Epithelial cell of esophagus (primary cell): ENCODE data around the gene ZSWIM1.
"Not testable (repeated sequence)": the region's sequence is repeated elsewhere in the genome, so short reads cannot be mapped to it uniquely, and the experiment has no call there.

Source experiments
- DNase-seq: peaks from one replicate; pipeline ENCODE4 v3.0.0; 2010; ENCODE audit warnings: low read depth
- H3K4me3 ChIP-seq: 2 replicates; pipeline ENCODE4 v1.5.1; 2011; ENCODE audit warnings: mild to moderate bottlenecking, low read length, control low read depth
- CTCF ChIP-seq: IDR thresholded peaks from 2 replicates; pipeline ENCODE4 v1.5.1; 2011; ENCODE audit warnings: low read depth, mild to moderate bottlenecking, low read length, control low read depth, inconsistent platforms; ENCODE audit not compliant: insufficient read depth; ENCODE audit errors: missing control alignments

ZSWIM1 gene

DNA sequence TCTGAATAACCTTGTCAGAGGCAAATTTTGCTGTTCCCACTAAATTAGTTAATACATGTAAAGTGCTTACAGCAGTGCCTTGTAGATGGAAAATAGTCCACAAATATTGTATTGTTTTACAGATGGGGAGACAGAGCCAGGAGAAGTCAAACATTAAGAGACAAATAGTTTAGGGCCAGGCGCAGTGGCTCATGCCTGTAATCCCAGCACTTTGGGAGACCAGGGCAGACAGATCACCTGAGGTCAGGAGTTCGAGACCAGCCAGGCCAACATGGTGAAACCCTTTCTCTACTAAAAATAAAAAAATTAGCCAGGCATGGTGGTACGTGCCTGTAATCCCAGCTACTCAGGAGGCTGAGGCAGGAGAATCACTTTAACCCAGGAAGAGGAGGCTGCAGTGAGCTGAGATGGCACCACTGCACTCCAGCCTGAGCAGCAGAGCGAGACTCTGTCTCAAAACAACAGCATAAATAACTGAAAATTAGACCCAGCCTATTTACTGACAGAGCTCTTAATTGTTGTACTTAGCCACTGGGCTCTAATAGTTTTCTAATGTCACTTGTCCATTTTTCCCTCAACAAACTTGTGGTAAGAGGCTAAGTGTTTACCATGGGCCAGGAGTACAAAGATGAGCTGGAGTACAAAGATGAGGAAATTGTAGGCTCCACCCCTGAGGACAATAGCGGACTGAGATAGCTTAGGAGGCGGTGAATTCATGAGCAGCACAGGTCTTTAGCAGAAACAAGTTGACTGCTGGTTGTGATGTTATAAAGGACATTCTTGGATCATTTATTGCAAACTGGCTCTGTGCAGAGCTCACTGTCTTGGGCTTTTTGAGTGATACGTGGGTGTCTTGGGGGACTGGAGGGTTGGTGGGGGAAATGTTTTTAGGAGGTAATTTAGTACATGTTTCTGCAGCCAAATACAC, 17.2 kb upstream of the ZSWIM1 start:
- no peak for TF ChIP-seq CTCF
- no peak for DNase-seq
- H3K4me3 ChIP-seq: no peak overlapping the region

DNA sequence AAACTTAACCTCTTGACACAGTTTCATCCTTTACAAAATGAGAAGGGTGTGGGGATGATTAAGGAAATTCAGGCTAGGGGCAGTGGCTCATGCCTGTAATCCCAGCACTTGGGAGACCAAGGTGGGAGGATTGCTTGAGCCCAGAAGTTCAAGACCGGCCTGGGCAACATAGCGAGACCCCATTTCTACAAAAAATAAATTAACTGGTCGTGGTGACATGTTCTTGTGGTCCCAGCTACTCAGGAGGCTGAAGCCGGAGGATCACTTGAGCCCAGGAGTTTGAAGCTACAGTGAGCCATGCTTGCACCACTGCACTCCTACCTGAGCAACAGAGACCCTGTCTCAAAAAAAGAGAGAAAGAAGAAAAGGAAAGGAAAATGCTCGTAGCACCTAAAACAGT, 14.6 kb upstream of the ZSWIM1 start:
- no peak for TF ChIP-seq CTCF
- no peak for DNase-seq
- no peak overlapping the region for H3K4me3 ChIP-seq

DNA sequence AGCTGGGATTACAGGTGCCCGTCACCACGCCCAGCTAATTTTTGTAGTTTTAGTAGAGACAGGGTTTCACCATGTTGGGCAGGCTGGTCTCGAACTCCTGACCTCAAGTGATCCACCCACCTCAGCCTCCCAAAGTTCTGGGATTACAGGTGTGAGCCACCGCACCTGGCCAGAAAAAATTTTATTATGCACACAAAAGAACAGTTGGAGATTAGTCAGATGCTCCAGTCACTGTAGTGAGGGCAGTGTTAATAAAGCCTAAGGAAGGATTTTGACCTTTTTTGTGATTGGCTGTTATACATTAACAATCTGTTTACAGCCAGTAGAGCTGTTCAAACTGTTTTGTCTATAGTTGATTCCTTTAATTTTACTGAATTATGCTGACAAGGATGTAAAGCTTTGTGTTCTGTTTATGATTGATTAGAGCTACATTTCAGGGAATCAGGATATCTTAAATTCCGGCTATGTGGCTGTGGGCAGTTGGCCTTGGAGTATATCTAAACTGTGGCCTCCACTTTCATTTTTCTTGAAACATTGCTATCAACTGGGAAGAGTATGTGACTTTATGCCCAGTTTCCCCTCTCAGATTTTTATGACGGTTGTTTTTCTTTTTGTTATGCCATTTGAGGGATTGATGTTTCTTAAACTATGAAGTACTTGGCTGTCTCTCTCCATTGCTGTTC, 13.8 kb upstream of the ZSWIM1 start:
- TF ChIP-seq CTCF: no peak
- DNase-seq: no peak
- H3K4me3 ChIP-seq: no peak overlapping the region

GRCh38 chr20:45867819-45868176, 13.2 kb upstream of the ZSWIM1 start:
- peak; percentile 61 for DNase-seq
- no peak for TF ChIP-seq CTCF

GRCh38 chr20:45872626-45873025, 8.4 kb upstream of the ZSWIM1 start:
- no peak overlapping the region for H3K4me3 ChIP-seq
- no peak for TF ChIP-seq CTCF
- DNase-seq: peak; percentile 86

More at GRCh38 chr20:45867819-45868176, 13.2 kb upstream of the ZSWIM1 start:
- no peak overlapping the region for H3K4me3 ChIP-seq

DNA sequence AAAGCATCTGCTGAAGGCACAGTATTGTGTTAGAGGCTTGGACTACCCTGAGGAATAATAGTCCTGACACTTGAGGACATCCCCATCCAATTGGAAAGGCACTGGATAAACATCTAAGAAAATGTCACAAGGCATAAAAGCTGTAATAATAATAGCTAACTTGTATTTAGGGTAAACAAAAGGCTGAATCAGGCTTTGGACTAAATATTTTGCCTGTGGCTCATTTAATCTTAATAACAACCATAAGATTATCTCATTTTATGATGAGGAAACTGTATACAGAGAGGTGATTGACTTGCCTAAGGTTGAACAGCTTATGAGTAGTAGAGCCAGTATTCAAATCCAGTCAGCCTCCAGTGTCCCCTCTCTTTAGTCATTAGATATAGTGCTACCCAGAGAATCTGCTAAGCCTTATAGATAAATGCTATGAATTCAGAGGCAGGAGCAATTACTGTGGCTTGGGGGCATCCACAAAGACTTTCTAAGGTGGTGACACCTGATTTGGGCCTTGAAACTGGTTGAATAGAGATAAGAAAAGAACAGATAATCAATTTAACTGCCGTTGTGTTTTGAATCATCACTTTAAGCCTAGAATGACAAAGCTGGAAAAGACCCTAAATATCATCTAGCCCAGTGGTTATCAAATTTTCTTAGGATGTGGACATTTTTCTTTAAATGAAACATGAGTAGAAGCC, 7.5 kb upstream of the ZSWIM1 start:
- DNase-seq: peak; percentile 52
- TF ChIP-seq CTCF: no peak
- H3K4me3 ChIP-seq: no peak overlapping the region

- DNase-seq: not testable (repeated sequence)
Measured at GRCh38 chr20:45874104-45874481, 6.9 kb upstream of the ZSWIM1 start.

More at GRCh38 chr20:45874104-45874481, 6.9 kb upstream of the ZSWIM1 start:
- not testable (repeated sequence) for H3K4me3 ChIP-seq
